HT1080 (cell line): ENCODE data around the gene DACT2. TPM values are rescaled to one million over a fixed set of nuclear protein-coding genes. Genes with fewer than 3 reads are reported as not detected.

ENCODE experiments used
- DNase-seq: peaks from one replicate; pipeline ENCODE4 v3.0.0-alpha.2; 2015; ENCODE audit warnings: low read depth
- total RNA-seq: library from RNA; depleted of rRNA; stranded (reverse); fragments of >200 nt; shearing (Covaris generic); gene quantifications from 2 replicates; pipeline ENCODE4 v1.2.3, GENCODE V29; 2014

DACT2 gene
- total RNA-seq, 1 experiment from 2014 or later = not detected

DNA sequence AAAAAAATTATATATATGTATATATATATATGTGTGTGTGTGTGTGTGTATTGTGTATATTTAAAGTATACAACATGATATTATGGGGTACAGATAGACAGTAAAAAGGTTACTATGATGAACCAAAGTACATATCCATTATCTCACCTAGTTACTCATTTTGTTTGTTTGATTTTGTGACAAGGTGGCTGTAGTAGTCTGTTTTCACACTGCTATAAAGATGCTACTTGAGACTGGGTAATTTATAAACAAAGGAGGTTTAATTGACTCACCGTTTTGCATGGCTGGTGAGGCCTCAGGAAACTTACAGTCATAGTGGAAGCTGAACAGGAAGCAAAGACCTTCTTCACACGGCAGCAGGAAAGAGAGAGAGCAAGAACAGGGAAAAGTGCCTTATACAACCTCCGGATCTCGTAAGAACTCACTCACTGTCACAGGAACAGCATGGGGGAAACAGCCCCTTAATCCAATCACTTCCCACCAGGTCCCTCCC is 30.2 kb upstream of the DACT2 start:
- no peak for DNase-seq

DNA sequence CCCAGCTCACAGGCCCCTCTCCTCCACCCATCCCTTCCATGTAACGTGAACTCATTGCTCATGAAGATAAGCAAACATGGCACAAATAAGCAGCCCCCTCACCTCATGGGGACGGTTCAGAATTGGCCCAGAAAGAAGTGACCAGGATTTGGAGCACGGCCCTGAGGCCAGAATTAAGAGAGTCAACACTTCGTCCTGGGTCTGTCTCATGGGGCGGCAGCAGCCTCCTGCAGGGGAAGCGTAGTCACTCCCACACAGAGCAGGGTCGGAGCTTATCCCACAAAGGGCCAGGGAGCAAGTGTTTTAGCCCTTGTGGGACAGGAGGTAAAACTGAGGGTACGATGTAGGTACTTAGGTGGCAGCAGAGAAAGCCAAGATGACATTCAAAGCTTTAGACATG is 28.6 kb upstream of the DACT2 start:
- no peak for DNase-seq

- DNase-seq = no peak
These were observed 28.0 kb upstream of the DACT2 start for GRCh38 chr6:168347615-168348014.

DNA sequence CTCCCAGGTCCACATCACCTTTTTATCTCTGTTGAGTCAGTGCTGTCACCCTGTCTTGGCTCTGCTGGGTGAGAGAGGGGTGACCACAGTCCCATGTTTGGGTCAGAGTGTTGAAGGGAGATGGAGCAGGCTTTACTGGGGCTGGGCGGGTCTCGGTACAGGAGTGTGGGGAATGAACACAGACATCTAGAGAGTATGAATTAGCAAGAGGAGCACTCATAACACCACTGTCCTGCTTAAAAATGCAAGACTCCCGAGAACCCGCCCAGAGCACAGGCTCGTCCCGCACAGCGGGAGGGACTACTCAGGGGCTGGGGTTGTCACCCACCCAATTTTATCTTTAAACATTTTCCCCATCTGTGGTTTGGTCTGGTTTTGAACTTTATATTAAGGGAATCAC is 27.5 kb upstream of the DACT2 start:
- no peak for DNase-seq

DNA sequence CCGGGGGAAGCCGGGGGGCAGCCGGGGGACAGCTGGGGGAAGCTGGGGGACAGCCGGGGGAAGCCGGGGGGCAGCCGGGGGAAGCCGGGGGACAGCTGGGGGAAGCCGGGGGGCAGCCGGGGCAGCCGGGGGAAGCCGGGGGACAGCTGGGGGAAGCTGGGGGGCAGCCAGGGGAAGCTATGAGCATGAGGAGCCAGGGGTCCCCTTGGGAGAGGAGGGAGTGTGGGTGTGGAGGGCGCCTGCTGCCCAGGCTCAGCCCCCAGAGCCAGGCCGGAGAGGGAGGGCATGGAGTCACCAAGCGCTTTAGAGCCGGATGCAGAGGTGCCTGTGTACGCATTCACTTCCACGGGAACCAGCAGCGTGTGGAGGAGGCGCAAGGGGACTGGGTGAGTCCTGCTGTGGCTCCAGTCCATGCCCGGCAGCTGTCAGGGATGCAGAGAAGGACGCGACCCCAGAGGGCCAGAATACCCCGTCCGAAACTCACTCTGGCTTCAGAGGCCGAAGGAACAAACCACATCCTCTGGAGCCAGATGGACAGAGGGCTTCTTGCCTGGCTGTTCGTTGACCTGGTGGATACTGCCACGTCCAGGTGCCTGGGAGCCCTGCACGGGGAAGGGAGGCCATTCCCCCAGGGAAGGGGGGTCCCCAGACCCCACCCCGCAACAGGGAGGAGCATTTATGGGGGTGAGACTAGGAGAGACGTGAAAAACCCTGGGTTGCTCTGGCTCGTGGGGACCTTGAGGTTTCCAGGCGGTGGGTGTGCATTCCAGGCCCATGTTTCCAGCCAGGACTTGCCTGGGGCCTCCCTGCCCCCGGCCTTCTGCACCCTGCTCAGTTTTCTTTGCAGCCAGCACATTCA is 26.5 kb upstream of the DACT2 start:
- no peak for DNase-seq

DNA sequence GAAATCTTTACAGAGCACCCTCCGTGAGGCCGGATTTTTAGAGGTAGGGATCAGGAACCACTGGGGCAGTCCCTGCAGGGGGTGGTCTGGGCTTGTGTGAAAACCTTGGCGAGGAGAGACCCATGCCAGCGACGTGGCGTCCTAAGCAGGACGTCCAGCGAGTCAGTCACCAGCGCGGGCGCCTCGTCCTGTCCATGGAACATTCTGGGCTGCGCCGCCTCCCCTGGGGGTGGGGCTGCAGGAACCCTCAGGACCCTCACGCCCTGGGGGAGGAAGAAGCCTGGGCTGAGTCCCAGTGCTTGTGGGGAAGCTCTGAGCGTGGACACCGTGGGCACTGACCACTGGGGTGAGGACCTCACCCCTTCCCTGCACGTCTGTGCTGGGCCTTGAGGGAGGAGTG is 25.7 kb upstream of the DACT2 start:
- no peak for DNase-seq

GRCh38 chr6:168344338-168344737 is 24.8 kb upstream of the DACT2 start:
- DNase-seq = no peak

GRCh38 chr6:168343239-168344150 is 23.9 kb upstream of the DACT2 start:
- DNase-seq = no peak

DNA sequence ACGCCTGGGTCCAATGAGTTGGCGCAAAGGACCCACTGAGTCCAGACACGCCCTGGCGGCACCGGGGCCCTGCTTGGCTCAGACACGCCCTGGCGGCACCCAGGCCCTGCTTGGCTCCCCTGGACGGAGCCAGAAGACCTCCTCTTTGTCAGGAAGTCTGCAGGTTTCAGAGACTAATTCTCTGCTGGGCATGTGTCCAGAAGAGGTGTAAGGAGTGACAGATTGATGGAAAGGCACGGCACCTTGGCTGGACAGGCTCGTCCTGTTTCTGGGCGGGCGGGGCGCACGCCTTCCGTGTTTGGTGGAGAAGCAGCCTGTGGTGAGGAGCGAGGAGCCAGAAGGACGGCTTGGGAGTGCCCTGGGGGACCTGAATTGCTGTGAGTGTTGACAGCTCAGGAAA is 23.1 kb upstream of the DACT2 start:
- no peak for DNase-seq

DNA sequence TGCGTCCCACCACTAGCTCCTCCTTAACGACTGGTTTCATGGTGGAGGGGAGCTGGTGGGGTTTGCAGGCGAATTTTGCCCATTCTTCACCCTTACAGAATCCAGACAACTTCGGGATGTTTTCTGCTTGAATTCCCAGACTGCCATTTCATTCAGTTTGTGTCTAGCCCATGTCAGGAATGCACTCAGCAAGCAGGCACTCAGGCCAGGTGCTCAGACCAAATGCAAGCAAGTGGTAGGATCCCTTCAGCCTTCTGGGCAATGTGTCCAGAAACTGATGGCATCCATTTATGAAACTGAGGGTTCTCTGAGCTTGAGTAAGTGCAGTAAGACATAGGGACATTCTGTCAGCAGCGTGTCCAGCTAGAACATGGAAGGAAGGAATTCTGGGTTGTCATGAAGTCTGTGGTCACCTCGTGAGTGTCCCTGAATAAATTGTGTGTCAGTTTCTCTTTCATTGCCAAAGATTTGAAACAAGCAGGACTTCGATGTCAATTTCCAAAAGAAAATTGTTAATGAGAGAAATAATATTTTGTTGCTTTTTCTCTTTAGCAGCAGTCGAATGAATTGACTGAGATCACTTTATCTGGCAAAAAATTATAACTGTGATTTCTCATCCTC is 21.8 kb upstream of the DACT2 start:
- no peak for DNase-seq

- no peak for DNase-seq
These were observed 21.2 kb upstream of the DACT2 start for GRCh38 chr6:168340819-168341218.

DNA sequence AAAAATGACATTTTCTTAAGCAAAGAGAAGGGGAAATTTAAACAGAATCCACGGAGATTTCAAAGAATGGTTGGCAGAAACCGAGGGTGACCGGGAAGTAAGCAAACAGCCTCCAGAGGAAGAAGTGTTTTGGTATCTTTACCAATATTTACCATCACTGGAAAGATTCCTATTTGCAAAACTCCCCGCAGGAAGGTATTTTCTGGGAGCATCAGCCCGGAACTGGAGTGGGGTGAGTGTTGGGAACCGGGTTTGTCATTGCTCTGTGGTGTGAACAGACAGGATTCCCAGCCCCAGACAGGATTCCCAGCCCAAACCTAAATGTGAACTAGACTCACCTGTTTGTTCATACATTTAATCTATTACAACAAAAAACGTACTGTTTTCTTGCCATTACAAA is 19.2 kb upstream of the DACT2 start:
- DNase-seq = no peak

- no peak for DNase-seq
These were observed 17.4 kb upstream of the DACT2 start for GRCh38 chr6:168336967-168337366.

GRCh38 chr6:168333989-168334388 is 14.4 kb upstream of the DACT2 start:
- DNase-seq = no peak

DNA sequence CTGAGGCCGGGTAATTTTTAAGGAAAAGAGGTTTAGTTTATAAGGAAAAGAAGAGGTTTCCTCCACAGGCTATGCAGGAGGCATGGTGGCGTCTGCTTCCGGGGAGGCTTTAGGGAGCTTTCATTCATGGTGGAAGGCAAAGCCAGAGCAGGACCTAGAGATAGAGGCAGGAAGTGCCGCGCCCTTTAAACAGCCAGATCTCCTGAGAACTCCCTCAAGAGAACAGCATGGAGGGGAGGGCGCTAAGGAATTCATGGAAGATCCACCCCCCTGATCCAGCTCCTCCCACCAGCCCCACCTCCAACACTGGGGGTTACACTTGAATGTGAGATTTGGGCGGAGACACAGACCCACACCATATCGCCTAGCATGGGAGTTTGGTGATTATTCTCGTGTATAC is 13.9 kb upstream of the DACT2 start:
- DNase-seq = no peak

GRCh38 chr6:168333039-168333438 is 13.5 kb upstream of the DACT2 start:
- peak; percentile 14 for DNase-seq

DNA sequence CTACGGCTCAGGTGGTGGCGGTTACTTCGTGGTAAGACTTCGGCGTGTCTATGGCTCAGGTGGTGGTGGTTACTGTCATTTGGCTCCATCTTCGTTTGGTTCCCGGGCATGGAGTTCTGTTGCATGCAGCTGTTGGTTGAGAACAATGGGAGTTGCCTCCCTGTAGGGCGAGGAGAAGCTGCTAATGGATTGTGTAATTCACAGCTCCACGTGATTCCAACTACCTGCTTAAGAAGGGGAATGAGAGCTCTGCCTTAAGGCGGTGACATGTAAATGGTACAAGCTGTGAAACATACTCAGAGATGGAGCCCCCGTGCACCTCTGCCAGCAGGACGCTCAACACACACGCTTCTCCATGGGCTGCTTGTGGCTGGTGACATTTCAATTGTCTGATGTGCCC is 12.4 kb upstream of the DACT2 start:
- DNase-seq = no peak

- DNase-seq = no peak
These were observed 11.5 kb upstream of the DACT2 start for GRCh38 chr6:168331058-168331457.

- no peak for DNase-seq
These were observed 10.8 kb upstream of the DACT2 start for GRCh38 chr6:168330403-168330802.

- no peak for DNase-seq
These were observed 8.5 kb upstream of the DACT2 start for GRCh38 chr6:168328086-168328485.

- DNase-seq = peak; percentile 40
These were observed 7.0 kb upstream of the DACT2 start for GRCh38 chr6:168326294-168327261.
